Measurements from ENCODE around the gene STT3B. TPM values are rescaled to one million over a fixed set of nuclear protein-coding genes. Genes with fewer than 3 reads are reported as not detected.

Gene STT3B
- 100 to 1,000 TPM in 1 of 2 experiments, 10 to 100 TPM in 1; 99.3 to 117 TPM for total RNA-seq

DNA sequence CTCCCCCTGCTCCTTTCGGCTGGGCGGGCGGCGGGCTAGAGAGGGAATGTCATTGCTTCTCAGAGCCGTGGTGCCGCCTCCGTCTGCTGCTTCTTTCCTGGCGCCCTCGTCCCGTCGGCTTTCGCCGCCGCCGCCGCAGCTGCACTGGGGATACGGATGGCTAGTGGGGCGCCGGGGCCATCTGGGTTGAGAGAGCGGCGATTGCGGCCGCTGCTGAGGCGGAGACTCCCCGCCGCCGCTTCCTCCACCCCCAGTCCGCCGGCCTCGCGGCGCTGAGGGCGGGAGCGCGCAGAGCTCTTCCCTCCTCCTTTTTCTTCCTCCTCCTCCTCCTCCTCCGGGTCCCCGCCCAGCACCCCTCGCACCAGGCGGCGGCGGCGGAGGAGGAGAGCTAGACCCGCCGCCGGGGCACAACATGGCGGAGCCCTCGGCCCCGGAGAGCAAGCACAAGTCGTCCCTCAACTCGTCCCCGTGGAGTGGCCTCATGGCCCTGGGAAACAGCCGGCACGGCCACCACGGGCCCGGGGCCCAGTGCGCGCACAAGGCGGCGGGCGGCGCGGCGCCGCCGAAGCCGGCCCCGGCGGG lies at the start of gene STT3B:
STT3B (plus strand) TSS at position 339 of the 582 bp plus-strand sequence; CDS start at position 413, 74 bp downstream.
- CTCF ChIA-PET, result interaction anchor here (0.6 to 2.6 kb wide), 10 partner anchors 10 to 581 kb away, joined by 3 to 8 read pairs (median 3); no protein-coding TSS in a partner anchor
- peak; percentile 85 for DNase-seq
- H3K27me3 Mint-ChIP-seq (ENCODE audit: low read depth), result no peaks in the 10 kb centered on the region
- no peaks in the 10 kb centered on the region for H3K9me3 Mint-ChIP-seq
- H3K4me1 Mint-ChIP-seq (ENCODE audit: low read depth), result peaks cover 19% of the 10 kb centered on the region
- intact Hi-C loops (cut with micrococcal nuclease), result loop anchor here (1.0 to 10.0 kb wide), 21 partner anchors 18 to 1910 kb away; partner anchors contain the start of genes CNOT10, GPD1L, TGFBR2 and UBP1
- H3K27ac Mint-ChIP-seq, result peak within 1 kb of the TSS; percentile 99
- peaks cover 11% of the 10 kb centered on the region for H3K36me3 Mint-ChIP-seq (ENCODE audit: low read depth)
- peak within 1 kb of the TSS; percentile 95 for H3K4me3 Mint-ChIP-seq

DNA sequence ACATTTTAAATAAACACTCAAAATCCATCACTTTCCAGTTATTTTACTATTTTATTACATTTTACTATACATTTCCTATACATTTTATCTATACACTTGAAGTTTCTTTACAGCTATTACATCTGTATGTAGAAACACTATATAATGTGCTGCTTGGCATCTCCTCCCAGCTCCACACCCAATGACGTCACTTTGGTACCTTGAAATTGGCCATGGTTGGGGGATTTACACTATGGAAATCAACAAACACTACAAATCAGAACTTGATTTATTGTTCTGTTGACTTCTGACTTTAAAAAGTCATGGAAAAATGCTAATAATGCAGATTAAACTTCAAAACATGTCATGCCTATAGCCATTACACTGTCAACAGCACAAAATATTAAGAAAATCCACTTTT lies 48.9 kb upstream of the STT3B start:
- Mint-ChIP-seq H3K27ac (no peak overlapping the region), H3K4me3 (no peak overlapping the region), H3K4me1 (ENCODE audit: low read depth) (no peaks in the 10 kb centered on the region), H3K36me3 (ENCODE audit: low read depth) (peaks cover 5% of the 10 kb centered on the region), H3K9me3 (peaks cover 7% of the 10 kb centered on the region), H3K27me3 (ENCODE audit: low read depth) (no peaks in the 10 kb centered on the region)
- no peak for DNase-seq
- intact Hi-C loops (cut with micrococcal nuclease), result no loop called here
- CTCF ChIA-PET, result no interaction called here

GRCh38 chr3:31485196-31485595 lies 47.5 kb upstream of the STT3B start:
- DNase-seq, result no peak
- intact Hi-C loops (cut with micrococcal nuclease), result no loop called here
- Mint-ChIP-seq H3K4me3 (no peak overlapping the region), H3K36me3 (ENCODE audit: low read depth) (peaks cover 6% of the 10 kb centered on the region), H3K9me3 (peaks cover 11% of the 10 kb centered on the region), H3K27me3 (ENCODE audit: low read depth) (no peaks in the 10 kb centered on the region), H3K4me1 (ENCODE audit: low read depth) (no peaks in the 10 kb centered on the region), H3K27ac (no peak overlapping the region)
- CTCF ChIA-PET, result interaction anchor here (0.6 kb wide), 1 partner anchor 693 kb away, joined by 4 read pairs; no protein-coding TSS in a partner anchor

DNA sequence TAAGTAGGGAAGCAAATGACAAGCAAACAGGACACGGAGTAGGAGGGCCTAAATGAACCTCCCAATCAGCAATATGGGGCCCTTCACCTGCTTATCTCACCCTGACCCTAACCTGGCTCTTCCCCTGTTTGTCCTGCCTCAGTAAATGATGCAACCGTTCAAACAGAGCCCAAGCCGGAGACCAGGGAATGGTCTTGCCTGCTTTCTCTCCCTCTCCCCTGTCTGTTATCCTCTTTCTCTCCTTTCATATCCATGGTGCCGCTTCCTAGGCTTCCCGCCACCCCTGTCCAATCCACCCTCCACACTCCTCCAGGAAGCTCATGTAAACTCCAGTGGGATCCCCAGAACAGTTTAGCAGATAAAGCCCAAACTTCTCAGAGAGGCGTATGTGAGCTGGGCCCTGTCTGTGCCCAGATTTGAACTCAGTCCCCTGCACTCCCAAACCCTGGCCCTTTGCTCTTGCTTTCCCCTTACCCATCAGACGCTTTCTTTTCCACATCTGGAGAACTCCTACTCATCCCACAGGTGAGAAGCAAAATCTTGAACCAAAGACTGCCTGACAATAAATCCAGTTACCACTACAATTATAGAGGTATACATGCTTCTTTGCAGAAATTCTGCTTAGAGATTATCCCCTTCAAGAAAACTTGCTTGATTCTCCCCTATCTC lies 45.7 kb upstream of the STT3B start:
- no peak overlapping the region for H3K4me3 Mint-ChIP-seq

GRCh38 chr3:31488475-31489017 lies 44.2 kb upstream of the STT3B start:
- no peak overlapping the region for H3K4me3 Mint-ChIP-seq
- CTCF ChIA-PET, result no interaction called here
- H3K27me3 Mint-ChIP-seq (ENCODE audit: low read depth), result no peaks in the 10 kb centered on the region
- H3K36me3 Mint-ChIP-seq (ENCODE audit: low read depth), result peaks cover 2% of the 10 kb centered on the region
- DNase-seq, result no peak
- H3K9me3 Mint-ChIP-seq, result peaks cover 20% of the 10 kb centered on the region
- intact Hi-C loops (cut with micrococcal nuclease), result no loop called here
- H3K27ac Mint-ChIP-seq, result no peak overlapping the region
- no peaks in the 10 kb centered on the region for H3K4me1 Mint-ChIP-seq (ENCODE audit: low read depth)

More for the DNA sequence above, 45.7 kb upstream of the STT3B start:
- no peak for DNase-seq
- Mint-ChIP-seq H3K4me1 (ENCODE audit: low read depth) (no peaks in the 10 kb centered on the region), H3K27me3 (ENCODE audit: low read depth) (no peaks in the 10 kb centered on the region), H3K9me3 (peaks cover 14% of the 10 kb centered on the region), H3K27ac (no peak overlapping the region), H3K36me3 (ENCODE audit: low read depth) (peaks cover 2% of the 10 kb centered on the region)
- CTCF ChIA-PET, result no interaction called here
- intact Hi-C loops (cut with micrococcal nuclease), result no loop called here

GRCh38 chr3:31490502-31490901 lies 42.2 kb upstream of the STT3B start:
- peaks cover 20% of the 10 kb centered on the region for H3K9me3 Mint-ChIP-seq
- H3K4me3 Mint-ChIP-seq, result no peak overlapping the region
- CTCF ChIA-PET, result no interaction called here
- peaks cover 2% of the 10 kb centered on the region for H3K36me3 Mint-ChIP-seq (ENCODE audit: low read depth)
- H3K27me3 Mint-ChIP-seq (ENCODE audit: low read depth), result no peaks in the 10 kb centered on the region
- DNase-seq, result no peak
- no peak overlapping the region for H3K27ac Mint-ChIP-seq
- H3K4me1 Mint-ChIP-seq (ENCODE audit: low read depth), result no peaks in the 10 kb centered on the region
- intact Hi-C loops (cut with micrococcal nuclease), result no loop called here

DNA sequence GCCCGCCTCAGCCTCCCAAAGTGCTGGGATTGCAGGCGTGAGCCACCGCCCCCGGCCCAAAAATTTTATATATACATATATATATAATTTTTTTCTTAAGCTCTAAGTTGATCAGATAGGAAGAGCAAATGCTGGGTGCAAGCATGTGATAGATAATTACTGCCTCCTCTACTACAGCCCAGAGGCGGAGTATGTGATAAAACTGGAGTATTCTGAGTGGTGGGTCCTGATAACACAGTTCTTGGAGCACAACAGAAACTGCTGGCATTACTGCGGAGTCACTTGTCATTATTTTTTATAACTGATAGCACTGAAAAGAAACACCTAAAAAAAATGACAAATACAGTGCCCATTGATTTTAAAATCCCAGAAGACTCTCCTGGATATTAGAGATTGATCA lies 41.1 kb upstream of the STT3B start:
- peaks cover 20% of the 10 kb centered on the region for H3K9me3 Mint-ChIP-seq
- intact Hi-C loops (cut with micrococcal nuclease), result no loop called here
- DNase-seq, result no peak
- no peak overlapping the region for H3K27ac Mint-ChIP-seq
- H3K4me1 Mint-ChIP-seq (ENCODE audit: low read depth), result no peaks in the 10 kb centered on the region
- H3K27me3 Mint-ChIP-seq (ENCODE audit: low read depth), result no peaks in the 10 kb centered on the region
- H3K4me3 Mint-ChIP-seq, result no peak overlapping the region
- peaks cover 2% of the 10 kb centered on the region for H3K36me3 Mint-ChIP-seq (ENCODE audit: low read depth)
- CTCF ChIA-PET, result no interaction called here

GRCh38 chr3:31493149-31493548 lies 39.6 kb upstream of the STT3B start:
- no peak overlapping the region for H3K27ac Mint-ChIP-seq
- no peak for DNase-seq
- H3K27me3 Mint-ChIP-seq (ENCODE audit: low read depth), result no peaks in the 10 kb centered on the region
- H3K4me3 Mint-ChIP-seq, result no peak overlapping the region
- CTCF ChIA-PET, result no interaction called here
- intact Hi-C loops (cut with micrococcal nuclease), result no loop called here
- H3K4me1 Mint-ChIP-seq (ENCODE audit: low read depth), result no peaks in the 10 kb centered on the region
- H3K9me3 Mint-ChIP-seq, result peaks cover 20% of the 10 kb centered on the region
- peaks cover 2% of the 10 kb centered on the region for H3K36me3 Mint-ChIP-seq (ENCODE audit: low read depth)

- no peak for DNase-seq
- CTCF ChIA-PET, result no interaction called here
- H3K27ac Mint-ChIP-seq, result no peak overlapping the region
- intact Hi-C loops (cut with micrococcal nuclease), result no loop called here
- H3K36me3 Mint-ChIP-seq (ENCODE audit: low read depth), result no peaks in the 10 kb centered on the region
- H3K9me3 Mint-ChIP-seq, result peaks cover 9% of the 10 kb centered on the region
- no peak overlapping the region for H3K4me3 Mint-ChIP-seq
- H3K27me3 Mint-ChIP-seq (ENCODE audit: low read depth), result no peaks in the 10 kb centered on the region
- H3K4me1 Mint-ChIP-seq (ENCODE audit: low read depth), result no peaks in the 10 kb centered on the region
Measured at GRCh38 chr3:31495971-31496665, 36.6 kb upstream of the STT3B start.

GRCh38 chr3:31498791-31499190 lies 33.9 kb upstream of the STT3B start:
- Mint-ChIP-seq H3K4me1 (ENCODE audit: low read depth) (peaks cover 4% of the 10 kb centered on the region), H3K36me3 (ENCODE audit: low read depth) (no peaks in the 10 kb centered on the region), H3K4me3 (no peak overlapping the region), H3K27me3 (ENCODE audit: low read depth) (no peaks in the 10 kb centered on the region), H3K27ac (no peak overlapping the region), H3K9me3 (no peaks in the 10 kb centered on the region)
- CTCF ChIA-PET, result no interaction called here
- intact Hi-C loops (cut with micrococcal nuclease), result no loop called here
- DNase-seq, result no peak

- H3K4me3 Mint-ChIP-seq, result no peak overlapping the region
- no peaks in the 10 kb centered on the region for H3K36me3 Mint-ChIP-seq (ENCODE audit: low read depth)
- CTCF ChIA-PET, result no interaction called here
- no peaks in the 10 kb centered on the region for H3K9me3 Mint-ChIP-seq
- no peaks in the 10 kb centered on the region for H3K27me3 Mint-ChIP-seq (ENCODE audit: low read depth)
- no peak overlapping the region for H3K27ac Mint-ChIP-seq
- intact Hi-C loops (cut with micrococcal nuclease), result no loop called here
- DNase-seq, result no peak
- H3K4me1 Mint-ChIP-seq (ENCODE audit: low read depth), result peaks cover 4% of the 10 kb centered on the region
Measured at GRCh38 chr3:31499281-31499680, 33.4 kb upstream of the STT3B start.

- Mint-ChIP-seq H3K36me3 (ENCODE audit: low read depth) (no peaks in the 10 kb centered on the region), H3K9me3 (no peaks in the 10 kb centered on the region), H3K27ac (no peak overlapping the region), H3K27me3 (ENCODE audit: low read depth) (no peaks in the 10 kb centered on the region), H3K4me3 (no peak overlapping the region), H3K4me1 (ENCODE audit: low read depth) (peaks cover 27% of the 10 kb centered on the region)
- no peak for DNase-seq
- CTCF ChIA-PET, result no interaction called here
- intact Hi-C loops (cut with micrococcal nuclease), result no loop called here
Measured at GRCh38 chr3:31502803-31503221, 29.9 kb upstream of the STT3B start.

All from activated naive CD4-positive, alpha-beta T cell treated with anti-CD3 and anti-CD28 coated beads for 36 hours (primary cell).